GM19351 (cell line): ENCODE measurements around the gene CDK5R1.

Experiments used
- ATAC-seq: cut with Tn5 transposase; IDR thresholded peaks from one replicate; pipeline ENCODE4 v1.9.1; 2021; ENCODE audit warnings: mild to moderate bottlenecking, moderate library complexity; ENCODE audit not compliant: unreplicated experiment

Gene CDK5R1

DNA sequence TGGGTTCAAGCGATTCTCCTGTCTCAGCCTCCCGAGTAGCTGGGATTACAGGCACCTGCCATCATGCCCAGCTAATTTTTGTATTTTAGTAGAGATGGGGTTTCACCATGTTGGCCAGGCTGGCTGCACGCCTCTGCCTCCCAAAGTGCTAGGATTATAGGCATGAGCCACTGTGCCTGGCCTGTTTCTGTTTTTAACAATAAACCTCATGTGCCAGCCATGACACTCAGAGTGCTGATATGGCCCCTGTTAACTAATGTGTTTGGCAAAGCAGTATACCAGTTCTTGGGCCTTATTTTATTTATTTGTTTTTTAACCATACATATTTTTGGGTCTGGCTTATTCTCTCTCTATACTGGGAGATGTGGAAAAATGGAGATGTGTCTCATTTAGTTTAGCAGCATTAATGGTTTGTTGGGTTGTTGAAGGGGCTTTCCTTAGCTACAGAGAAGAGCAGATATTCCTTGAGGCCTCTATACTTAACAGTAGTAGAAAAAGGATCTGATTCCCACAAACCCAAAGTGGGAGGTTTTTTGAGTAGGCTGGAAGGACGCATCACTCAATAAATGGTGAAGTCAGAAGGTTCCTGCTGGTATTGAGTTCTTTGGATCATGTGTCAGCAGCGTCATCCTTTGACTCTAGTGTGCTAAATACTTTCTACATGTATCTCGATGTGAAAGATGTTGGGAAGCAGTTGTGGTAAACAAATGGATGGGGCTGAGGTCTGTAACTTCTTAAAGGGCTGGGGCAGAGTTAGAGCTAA is 16.2 kb upstream of the CDK5R1 start:
- ATAC-seq, result no peak

DNA sequence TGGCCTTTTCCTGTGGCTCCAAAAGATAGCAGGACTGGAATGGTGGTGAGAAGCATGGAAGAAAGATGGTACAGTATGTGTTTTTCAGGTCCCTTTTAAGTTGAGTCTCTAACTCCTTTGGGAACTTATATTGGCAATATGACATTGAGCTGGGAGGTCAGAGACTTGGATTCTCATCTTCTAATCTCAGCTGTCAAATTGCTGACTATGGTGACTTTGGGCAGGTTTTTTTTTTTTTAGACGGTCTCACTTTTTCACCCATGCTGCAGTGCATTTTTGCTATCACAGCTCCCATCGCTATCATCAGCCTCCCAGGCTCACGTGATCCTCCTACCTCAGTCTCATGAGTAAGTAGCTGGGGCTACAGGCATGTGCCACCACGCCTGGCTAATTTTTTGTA is 15.1 kb upstream of the CDK5R1 start:
- ATAC-seq, result no peak

DNA sequence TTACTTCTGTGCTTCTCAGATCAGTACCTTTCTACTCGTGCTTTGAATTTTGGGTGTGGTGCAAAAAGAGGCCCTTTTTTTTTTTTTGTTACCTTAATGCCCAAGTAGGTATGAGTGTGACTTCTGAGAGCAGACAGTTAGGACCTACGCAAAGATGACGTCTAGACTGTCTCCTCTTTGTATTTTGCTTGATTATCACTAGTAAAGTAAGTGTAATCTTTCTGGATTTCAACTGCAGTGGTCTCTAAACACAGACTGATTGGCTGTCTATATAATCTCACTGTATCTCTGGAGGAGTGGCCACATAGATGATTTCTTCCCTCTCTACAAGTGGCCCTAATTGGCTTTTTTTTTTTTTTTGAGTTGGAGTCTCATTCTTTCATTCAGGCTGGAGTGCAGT is 11.5 kb upstream of the CDK5R1 start:
- ATAC-seq, result no peak

DNA sequence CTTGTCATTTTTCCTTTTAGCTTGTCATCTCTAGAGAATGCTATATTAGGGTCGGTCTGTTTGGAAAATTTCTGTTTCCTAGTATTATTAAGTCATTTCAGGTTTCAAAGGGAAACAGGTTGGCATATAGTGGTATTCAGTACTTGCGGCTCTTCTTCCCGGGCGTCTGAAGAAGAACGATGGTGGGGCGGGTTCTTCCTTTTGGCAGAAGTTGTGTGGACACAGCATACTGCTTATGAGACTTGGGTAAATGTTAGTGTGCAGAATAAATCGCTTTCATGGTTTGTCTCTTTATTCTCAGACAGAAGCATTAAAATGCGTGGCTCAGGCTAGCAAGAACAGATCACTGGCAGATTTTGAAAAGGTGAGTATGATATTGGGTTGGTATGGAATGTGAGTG is 9.6 kb upstream of the CDK5R1 start:
- no peak for ATAC-seq

DNA sequence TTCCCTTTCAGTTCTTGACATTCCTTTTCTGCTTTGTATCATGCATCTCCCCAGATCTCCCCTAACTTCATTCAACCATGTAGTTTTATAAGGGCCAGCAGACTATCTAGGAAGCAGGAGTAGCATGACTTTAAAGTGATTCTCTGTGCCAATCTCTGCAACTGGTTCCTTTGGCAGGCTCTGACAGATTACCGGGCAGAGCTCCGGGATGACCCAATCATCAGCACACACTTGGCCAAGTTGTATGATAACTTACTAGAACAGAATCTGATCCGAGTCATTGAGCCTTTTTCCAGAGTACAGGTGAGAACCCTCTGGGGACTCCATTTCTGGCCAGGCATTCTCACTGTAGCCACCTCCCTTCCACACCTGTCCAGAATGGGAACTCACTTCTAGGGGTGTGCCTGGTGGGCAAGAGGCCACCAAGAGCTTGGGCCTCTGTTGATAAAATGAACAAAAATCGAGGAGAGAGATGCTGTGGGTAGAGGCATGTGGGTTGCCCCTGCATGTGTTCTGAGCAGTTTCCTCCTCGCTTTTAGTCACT is 7.6 kb upstream of the CDK5R1 start:
- no peak for ATAC-seq

DNA sequence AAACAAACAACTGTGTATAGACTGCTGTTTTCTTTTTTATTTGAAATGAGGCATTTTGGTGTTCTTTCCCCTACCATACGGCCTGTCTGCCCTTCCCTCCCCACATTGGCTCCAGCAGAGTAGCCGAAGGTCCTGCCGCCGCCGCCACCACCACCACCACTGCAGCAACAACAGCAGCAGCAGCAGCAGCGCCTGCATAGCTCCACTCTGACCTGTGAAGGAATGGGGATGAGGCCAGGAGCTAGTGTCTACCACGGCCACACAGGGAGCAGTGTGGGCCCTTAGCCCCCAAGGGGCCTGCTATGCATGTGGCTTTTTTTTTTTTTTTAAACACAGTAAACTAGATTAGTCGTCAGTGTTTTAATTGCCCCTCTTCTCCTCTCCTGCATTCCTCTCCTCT is 5.6 kb upstream of the CDK5R1 start:
- ATAC-seq, result no peak

DNA sequence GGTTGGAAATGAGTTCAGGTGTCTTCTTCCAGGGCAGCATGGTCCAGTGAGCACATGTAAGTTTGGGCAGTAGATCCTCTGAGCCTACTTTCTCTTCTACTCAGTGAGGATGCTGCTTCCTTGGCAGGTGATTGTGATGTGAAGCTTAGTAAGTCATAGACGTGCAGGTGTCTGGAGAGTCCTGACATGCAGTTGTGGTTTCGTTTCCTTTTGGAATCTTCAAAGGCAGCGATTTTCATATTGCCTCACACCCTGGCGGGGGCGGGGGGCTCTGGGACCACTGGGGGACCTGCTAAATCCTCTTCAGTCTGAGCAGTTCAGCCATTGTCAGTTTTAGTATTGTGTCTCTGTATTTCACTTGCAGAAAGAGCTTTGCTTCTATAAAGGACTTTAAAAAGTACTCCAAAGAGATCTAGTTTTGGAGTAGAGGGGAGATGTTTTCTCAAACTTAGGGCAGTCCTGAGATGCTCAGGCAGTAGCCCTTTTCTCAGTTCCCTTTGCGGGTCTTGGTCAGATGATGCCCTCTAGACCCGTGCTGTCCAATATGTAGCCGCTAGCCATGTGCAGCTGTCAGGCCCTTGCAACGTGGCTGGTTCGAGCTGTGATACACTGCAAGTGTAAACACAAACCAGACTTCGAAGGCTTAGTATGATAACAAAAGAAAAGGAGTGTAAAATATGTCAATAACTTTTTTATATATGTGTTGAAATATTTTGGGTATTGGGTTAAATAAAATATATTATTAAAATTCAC is 4.0 kb upstream of the CDK5R1 start:
- ATAC-seq, result no peak

DNA sequence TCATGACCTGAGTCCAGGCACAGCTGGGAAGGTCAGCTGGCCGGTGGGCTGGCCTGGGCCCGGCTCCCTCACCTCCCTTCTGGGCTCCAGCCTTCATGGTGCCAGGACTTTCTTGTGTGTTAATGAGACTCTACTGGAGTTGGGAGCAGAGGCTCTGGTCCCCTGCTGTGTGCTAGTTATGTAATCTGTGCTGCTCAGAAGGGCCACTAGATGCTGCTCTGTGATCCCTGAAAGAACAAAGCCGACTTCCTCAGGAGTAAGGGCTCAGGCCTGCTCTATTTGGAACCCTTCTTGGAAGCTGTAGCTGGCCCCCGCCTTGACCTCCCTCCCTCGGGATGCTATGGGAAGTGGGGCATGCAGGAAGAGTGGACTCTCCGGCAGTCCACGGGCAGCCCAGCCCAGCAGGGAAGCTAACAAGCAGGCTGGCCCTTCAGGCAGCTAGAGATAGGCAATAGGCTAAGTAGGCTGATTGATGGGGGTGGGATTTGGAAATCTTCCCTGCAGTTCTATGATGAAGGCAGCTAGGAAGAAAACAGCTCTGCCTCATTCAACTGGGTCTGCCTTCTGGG is 3.3 kb upstream of the CDK5R1 start:
- no peak for ATAC-seq

DNA sequence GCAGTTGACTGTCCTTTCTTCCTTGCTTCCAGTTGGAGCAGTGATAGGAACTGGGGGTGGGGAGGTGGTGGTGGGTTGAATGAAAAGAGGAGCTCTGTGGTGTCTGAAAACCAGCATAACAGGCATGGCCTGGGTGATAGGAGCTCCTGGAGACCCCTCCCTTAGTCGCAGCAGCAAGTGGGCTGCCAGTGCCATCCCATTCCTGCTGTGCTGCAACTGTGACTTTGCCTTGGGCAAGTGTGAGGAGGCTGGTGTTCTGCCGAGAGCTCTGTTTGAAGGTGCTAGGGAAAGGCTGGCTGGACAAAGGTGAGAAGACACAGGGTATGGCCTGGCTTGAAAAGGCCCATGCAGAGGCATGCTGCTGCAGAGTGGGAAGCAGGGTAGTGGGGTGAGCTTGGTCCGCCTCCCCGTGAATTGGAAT is 2.7 kb upstream of the CDK5R1 start:
- ATAC-seq, result no peak

DNA sequence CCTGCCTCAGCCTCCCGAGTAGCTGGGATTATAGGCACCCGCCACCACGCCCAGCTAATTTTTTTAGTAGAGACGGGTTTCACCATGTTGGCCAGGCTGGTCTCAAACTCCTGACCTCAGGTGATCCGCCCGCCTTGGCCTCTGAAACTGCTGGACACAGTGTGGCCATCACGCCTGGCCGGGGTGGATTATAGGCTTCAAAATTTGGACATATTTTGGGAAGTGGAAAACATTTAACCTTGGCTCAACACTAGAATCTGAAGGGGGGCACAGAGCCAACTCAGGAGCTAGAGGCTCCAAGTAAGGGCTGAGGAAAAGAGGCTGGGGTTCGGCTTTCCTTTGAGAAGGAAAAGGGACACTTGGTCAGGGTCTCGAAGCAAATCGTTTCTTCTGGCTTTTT is 2.2 kb upstream of the CDK5R1 start:
- no peak for ATAC-seq

DNA sequence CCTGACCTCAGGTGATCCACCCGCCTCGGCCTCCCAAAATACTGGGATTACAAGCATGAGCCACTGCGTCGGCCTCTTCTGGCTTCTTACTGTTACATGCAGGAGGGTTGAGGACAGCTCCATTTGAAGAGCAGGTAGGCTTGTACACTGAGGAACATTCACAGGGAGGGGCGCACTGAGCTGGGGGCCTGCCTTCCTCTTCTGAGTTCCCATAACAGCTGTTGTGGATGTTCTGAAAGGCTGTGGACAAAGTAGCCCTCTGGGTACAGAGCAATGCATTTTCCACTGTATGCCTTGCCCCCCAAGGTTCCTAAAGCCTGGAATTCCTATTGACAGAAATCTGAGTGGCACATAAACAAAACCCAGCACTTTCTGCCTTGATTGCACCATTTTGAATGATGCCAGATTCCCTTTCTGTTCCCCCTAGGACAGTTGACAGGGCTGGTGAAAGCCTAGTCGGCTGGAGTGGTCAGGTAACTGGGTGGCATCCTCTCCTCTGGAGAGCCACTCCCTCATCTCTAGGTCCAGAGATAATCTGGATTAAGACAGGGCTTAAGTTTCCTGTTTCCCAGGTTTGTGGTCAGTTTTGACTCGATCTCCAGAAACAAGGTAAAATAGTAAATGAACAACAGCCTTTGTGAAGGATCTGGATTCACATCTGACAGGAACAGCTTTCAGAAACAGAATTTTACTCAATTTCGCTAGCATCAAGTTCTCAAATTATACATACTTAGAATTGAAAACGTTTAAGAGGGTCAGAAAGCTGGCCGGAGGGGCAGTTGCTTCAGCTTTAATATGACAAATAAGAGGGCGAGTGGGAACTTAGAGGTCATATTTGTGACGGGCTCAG is 1.3 kb upstream of the CDK5R1 start:
- ATAC-seq, result no peak

DNA sequence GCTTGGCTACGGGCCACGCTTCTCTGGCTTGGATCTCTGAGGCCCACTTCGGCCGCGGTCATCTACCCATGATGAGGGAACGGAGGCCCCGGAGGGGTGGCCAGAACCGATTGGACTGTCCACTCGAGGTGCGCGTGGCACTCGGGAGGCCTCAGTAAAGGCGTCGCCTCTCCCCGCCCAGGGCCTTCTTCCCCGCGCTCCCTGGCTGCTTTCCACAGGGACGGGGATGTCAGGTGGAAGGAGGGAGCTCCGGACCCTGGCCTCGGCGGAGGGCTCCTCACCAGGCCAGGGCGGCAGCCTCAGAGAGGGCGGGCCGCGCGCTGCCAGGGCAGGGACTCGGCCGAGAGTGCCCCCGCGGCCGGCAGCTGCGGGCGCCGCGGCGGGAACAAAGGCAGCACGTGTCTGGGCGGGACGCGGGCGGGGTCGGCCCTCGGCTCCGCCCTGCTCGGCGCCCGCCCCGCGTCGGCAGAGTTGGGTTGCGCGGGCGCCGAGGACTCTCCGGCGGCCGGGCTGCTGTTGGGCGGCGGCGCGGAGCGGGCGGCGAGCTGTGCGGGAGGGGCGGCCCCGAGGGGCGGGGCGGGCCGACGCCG is 587 bp upstream of the CDK5R1 start:
- peak; percentile 50 for ATAC-seq

DNA sequence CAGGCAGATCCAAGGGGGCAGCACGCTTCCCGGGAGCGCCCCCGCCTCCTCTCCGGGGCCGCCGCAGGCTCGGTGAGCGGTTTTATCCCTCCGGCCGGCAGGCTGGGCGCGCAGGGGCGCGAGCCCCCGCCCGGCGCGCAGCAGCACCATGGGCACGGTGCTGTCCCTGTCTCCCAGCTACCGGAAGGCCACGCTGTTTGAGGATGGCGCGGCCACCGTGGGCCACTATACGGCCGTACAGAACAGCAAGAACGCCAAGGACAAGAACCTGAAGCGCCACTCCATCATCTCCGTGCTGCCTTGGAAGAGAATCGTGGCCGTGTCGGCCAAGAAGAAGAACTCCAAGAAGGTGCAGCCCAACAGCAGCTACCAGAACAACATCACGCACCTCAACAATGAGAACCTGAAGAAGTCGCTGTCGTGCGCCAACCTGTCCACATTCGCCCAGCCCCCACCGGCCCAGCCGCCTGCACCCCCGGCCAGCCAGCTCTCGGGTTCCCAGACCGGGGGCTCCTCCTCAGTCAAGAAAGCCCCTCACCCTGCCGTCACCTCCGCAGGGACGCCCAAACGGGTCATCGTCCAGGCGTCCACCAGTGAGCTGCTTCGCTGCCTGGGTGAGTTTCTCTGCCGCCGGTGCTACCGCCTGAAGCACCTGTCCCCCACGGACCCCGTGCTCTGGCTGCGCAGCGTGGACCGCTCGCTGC is 832 bp downstream of the CDK5R1 start:
- no peak for ATAC-seq

DNA sequence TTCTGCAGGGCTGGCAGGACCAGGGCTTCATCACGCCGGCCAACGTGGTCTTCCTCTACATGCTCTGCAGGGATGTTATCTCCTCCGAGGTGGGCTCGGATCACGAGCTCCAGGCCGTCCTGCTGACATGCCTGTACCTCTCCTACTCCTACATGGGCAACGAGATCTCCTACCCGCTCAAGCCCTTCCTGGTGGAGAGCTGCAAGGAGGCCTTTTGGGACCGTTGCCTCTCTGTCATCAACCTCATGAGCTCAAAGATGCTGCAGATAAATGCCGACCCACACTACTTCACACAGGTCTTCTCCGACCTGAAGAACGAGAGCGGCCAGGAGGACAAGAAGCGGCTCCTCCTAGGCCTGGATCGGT is 1.4 kb downstream of the CDK5R1 start:
- ATAC-seq, result no peak

DNA sequence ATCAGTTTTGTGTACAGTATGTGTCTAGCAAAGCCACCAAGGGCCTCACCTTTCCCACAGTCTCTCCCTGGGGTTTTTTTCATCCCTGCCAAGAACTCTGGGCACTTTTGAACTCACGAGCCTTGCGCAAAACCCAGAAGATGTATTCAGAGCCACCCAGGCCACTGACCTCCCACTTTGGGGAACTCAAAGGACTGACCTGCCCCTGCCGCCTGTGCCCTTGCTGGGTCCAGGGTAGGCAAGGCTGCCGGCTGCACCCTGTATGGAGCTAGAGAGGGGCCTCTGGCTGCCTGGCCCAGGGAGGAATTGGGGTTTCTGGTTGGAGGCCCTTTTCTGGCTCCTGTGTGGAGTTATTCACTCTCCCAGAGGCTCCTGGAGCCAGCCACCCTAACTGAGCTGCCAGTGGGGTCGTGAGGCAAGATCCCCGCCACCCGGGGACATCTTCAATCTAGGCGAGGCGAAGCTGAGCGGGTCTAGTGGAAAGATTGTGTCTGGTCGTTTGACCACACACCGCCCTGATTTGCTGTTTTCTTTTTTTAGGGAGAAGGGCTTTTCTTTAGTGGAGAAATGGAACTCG is 1.9 kb downstream of the CDK5R1 start:
- no peak for ATAC-seq

DNA sequence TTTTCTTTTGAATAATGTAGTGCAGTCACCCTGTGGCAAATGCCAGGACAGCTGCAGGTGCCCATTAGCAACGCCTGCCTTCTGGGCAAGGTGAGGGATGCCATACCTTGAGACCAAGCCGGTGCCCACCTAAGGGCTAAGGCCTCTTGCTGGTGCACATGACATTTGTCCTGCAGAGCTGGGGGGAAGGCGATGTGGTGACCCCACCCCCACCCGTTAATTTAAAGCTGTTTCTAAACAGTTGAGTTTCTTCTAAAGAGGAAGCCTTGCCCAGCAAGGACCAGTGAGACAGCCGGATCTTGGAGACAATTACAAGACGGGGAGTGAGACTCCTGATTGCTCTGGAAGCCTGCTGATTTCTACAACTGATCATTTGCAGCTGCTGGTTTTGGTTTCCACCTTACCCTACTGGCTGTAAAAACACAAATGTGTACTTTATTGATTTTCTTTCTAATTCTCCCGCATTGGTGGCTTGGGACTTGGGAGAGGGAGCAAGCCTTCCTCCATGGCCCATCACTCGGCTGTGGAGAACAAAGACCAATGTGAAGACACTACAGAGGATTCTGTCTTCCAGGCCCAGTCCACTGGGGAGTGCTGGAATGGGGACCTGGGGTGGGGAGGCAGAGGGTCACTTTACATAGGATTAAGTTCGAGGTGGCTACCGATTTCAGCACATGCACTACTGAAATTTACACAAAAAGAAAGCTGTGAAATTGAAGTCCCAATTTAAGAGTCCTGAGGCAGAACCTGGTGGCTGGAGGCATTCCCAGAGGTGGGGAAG is 2.7 kb downstream of the CDK5R1 start:
- no peak for ATAC-seq

DNA sequence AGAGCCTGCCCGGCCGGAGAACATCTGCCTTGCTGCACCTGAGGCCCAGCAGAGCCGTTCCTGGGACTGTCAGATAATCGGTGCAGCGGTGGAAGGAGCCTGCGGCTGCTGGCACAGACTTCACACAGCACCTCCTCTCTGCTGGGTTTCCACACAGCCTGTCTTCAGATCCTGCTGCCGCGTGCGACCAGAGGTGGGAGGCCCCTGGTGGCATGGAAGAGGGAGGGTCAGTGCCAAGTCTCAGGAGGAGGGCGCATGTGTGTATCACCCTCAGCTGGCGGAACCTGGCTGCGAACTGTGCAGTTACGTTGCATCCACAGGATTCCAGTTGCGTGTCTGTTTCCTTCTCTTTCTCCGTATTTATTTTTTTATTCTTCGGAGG is 3.3 kb downstream of the CDK5R1 start:
- no peak for ATAC-seq

DNA sequence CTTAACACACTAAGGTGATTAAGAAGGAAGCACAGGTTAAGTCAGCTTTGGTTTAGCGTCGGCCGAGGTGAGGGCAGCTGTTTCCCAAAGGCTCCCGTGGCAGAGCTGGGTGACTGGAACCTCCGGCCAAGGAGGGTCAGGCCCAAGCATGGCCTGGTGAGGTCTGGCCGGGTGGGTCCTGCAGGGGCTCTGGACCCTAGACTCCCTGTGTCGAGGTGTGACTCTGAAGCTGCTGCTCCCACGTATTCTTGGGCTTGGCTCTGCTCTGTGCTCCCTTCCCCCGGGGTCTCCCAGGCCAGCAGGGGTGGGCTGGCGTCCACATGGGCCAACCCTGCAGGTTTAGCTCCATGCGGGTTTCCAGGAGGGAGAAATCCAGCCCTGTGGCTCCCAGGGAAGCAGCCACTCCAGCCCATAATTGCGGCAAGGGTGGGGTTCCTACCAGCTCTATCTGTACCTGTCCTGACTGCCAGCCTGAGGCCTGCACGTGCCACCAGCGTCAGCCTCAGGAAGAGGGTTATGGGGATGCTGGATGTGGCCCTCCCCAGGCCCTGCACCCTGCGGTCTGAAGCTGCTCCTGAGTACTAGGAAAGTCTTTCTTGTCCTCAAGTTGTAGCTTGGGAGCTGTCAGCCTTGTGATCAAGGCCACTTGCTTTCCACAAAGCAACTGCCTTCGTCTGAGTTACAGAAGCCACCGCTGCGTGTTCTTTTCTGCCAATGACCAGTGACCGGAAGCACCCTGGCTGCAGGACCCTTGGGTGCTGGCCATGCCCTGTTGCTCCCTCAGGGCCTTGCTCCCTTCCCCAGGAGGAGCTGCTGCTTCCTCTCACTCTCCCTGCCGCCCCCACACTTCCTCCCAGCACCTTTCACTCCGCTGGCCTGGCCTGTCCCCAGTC is 4.8 kb downstream of the CDK5R1 start:
- ATAC-seq, result no peak
